NCI-H1105 (cell line): ENCODE measurements around the gene IL15.

Experiments
- DNase-seq: peaks from one replicate; lab custom pipeline; 2025; lab: John Stamatoyannopoulos, UW

IL15 gene

DNA sequence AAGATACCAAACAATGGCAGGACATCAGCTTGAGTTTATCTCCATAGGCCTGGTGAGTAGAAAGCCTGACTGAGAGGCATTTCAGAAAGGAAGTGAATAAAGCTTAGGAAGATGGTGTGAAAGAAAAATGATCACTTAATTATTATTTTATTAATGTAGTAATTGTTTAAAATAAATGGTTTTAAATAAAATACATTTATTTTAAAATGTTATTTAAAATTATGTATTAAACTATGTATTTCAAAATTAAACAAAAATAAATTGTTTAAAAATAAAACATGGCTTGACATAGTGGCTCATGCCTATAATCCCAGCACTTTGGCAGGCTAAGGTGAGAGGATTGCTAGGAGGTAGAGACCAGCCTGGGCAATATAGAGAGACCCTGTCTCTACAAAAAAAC, 145.8 kb downstream of the IL15 start:
- no peak for DNase-seq
